HepG2 (cell line): ENCODE data around the gene NMBR. TPM values are rescaled to one million over a fixed set of nuclear protein-coding genes. Genes with fewer than 3 reads are reported as not detected.

Source experiments
- HNRNPH1 ChIP-seq: fragments of 200-400 bp; formaldehyde crosslinking; optimal IDR thresholded peaks from 2 replicates; pipeline ENCODE3; 2017; ENCODE audit warnings: mild to moderate bottlenecking, low read depth, low read length
- TMF1 ChIP-seq: sonication (generic); formaldehyde crosslinking; IDR thresholded peaks from 2 replicates; pipeline ENCODE4 v1.8.1; 2022; ENCODE audit warnings: low read depth, missing genetic modification reagents
- WIZ ChIP-seq: sonication (generic); formaldehyde crosslinking; IDR thresholded peaks from 2 replicates; pipeline ENCODE4 v1.5.1; 2020; ENCODE audit warnings: mild to moderate bottlenecking, missing genetic modification reagents
- ZKSCAN8 ChIP-seq: IDR thresholded peaks from 2 replicates; pipeline ENCODE4 v1.6.1; 2016; ENCODE audit warnings: borderline replicate concordance, missing genetic modification reagents, missing compliant biosample characterization
- ZNF207 ChIP-seq: fragments of 450-650 bp; IDR thresholded peaks from 2 replicates; pipeline ENCODE4 v1.6.1; 2016; ENCODE audit warnings: antibody characterized with exemption, borderline replicate concordance
- ZNF292 ChIP-seq: sonication (generic); formaldehyde crosslinking; IDR thresholded peaks from 2 replicates; pipeline ENCODE4 v1.8.1; 2022; ENCODE audit warnings: mild to moderate bottlenecking, low read depth, missing genetic modification reagents, borderline replicate concordance
- ZNF343 ChIP-seq: sonication (generic); formaldehyde crosslinking; IDR thresholded peaks from 2 replicates; pipeline ENCODE4 v1.4.0; 2020; ENCODE audit warnings: mild to moderate bottlenecking, missing genetic modification reagents
- ZNF383 ChIP-seq: sonication (generic); formaldehyde crosslinking; IDR thresholded peaks from 2 replicates; pipeline ENCODE4 v1.4.0; 2020; ENCODE audit warnings: missing genetic modification reagents, mild to moderate bottlenecking, borderline replicate concordance
- ZNF546 ChIP-seq: sonication (generic); formaldehyde crosslinking; conservative IDR thresholded peaks from 2 replicates; pipeline ENCODE4 v1.8.1; 2023; ENCODE audit warnings: mild to moderate bottlenecking, missing genetic modification reagents
- ZNF552 ChIP-seq: sonication (generic); formaldehyde crosslinking; IDR thresholded peaks from 2 replicates; pipeline ENCODE4 v1.9.0; 2022; ENCODE audit warnings: missing genetic modification reagents, mild to moderate bottlenecking, borderline replicate concordance
- ZNF629 ChIP-seq: sonication (generic); formaldehyde crosslinking; conservative IDR thresholded peaks from 2 replicates; pipeline ENCODE4 v1.5.0; 2020; ENCODE audit warnings: missing genetic modification reagents
- polyA plus RNA-seq, 8 experiments: library from polyadenylated mRNA; depleted of rRNA in 3 of 8; stranded (reverse) in 7 of 8; unstranded in 1 of 8; fragments of >200 nt; fragmentation: Illumina TruSeq in 4 of 8; extraction: Trizol in 4 of 8; gene quantifications; 2 replicates each; pipeline versions ENCODE4 v1.2.1 to v1.2.3, GENCODE V29; 2011 to 2016; ENCODE audit warnings: low read depth in 4 of 8, missing spikeins in 1 of 8, mixed read lengths in 1 of 8; ENCODE audit not compliant: insufficient read depth in 1 of 8
- total RNA-seq, 5 experiments: library from RNA; depleted of rRNA; stranded (reverse); fragments of >200 nt; fragmentation: Illumina TruSeq; extraction: Trizol; gene quantifications; 2 replicates each; pipeline ENCODE4 v1.2.3, GENCODE V29; 2016; ENCODE audit warnings: low read depth in 1 of 5
- TF ChIP-seq, protein P1 (sequence below): sonication (generic); formaldehyde crosslinking; IDR thresholded peaks from 2 replicates; pipeline ENCODE4 v1.5.1; 2020; ENCODE audit warnings: missing genetic modification reagents, mild to moderate bottlenecking, borderline replicate concordance
- TF ChIP-seq, protein P2 (sequence below), 2 experiments: sonication (generic) in 1 of 2; formaldehyde crosslinking in 1 of 2; IDR thresholded peaks; 2 replicates each; pipeline versions ENCODE4 v1.4.0 to v1.6.1; 2018 to 2020; ENCODE audit warnings: missing genetic modification reagents in 2 of 2, borderline replicate concordance in 1 of 2, low read depth in 1 of 2, mild to moderate bottlenecking in 1 of 2, missing biosample characterization in 1 of 2
- TF ChIP-seq, protein P3 (sequence below), 2 experiments: sonication (generic) in 1 of 2; formaldehyde crosslinking in 1 of 2; IDR thresholded peaks; 2 replicates each; pipeline versions ENCODE4 v1.5.1 to v1.6.1; 2011 to 2020; ENCODE audit warnings: borderline replicate concordance in 1 of 2, low read depth in 1 of 2, low read length in 1 of 2, mild to moderate bottlenecking in 1 of 2, missing genetic modification reagents in 1 of 2, moderate library complexity in 1 of 2
- TF ChIP-seq, protein P4 (sequence below): sonication (generic); formaldehyde crosslinking; IDR thresholded peaks from 2 replicates; pipeline ENCODE4 v1.4.0; 2020; ENCODE audit warnings: missing genetic modification reagents, borderline replicate concordance
- TF ChIP-seq, protein P5 (sequence below): sonication (generic); formaldehyde crosslinking; IDR thresholded peaks from 2 replicates; pipeline ENCODE4 v1.5.0; 2020; ENCODE audit warnings: missing genetic modification reagents

The NMBR gene
- total and polyA plus RNA-seq, 2 of the 13 experiments (the other 11 are each of a cell fraction or from before 2014, with no cell fraction given) = not detected

DNA sequence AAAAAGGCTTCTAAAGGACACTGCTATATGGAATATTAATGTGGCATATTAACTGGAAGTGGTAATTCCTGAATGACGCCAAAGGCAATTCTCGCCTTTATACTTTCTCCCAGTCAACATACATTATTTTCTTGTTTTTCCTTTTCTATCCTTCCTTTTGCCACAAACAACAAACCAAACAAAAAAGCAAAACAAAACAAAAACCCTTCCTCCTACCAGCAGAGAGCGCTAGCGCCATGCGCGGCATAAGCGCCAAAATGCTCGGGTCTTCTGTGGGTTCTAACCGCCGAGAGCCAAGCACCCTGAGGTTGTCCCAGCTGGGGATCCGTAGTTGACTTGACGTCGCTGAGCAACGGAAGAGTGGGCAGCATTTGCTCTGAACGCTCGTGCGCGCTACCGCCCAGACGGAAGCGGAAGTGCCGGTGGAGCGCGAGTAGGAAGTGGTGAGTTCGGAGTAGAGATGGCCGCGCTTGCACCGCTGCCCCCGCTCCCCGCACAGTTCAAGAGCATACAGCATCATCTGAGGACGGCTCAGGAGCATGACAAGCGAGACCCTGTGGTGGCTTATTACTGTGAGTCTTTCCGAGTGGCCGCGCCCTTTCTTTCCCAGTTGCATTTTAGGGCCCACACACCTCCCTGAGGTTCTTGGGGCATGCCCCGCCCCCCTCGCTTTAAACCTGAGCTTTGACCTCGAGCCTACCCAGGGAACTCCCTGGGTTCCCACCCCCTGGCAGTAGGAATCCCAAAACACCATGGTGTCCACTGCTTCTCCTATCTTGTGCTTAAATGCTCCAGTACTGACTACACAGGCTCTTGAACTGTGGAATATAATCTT, at the start of gene NMBR, which contains the start of gene VTA1 (continued):
- no peak for TF ChIP-seq ZNF383 (CRISPR knock-in tag)
- peak; percentile 70; the same call in 1 of the 2 replicates for TF ChIP-seq ZNF343 (CRISPR knock-in tag)
- no peak for TF ChIP-seq ZNF546 (CRISPR knock-in tag)
- TF ChIP-seq, protein P1, sequence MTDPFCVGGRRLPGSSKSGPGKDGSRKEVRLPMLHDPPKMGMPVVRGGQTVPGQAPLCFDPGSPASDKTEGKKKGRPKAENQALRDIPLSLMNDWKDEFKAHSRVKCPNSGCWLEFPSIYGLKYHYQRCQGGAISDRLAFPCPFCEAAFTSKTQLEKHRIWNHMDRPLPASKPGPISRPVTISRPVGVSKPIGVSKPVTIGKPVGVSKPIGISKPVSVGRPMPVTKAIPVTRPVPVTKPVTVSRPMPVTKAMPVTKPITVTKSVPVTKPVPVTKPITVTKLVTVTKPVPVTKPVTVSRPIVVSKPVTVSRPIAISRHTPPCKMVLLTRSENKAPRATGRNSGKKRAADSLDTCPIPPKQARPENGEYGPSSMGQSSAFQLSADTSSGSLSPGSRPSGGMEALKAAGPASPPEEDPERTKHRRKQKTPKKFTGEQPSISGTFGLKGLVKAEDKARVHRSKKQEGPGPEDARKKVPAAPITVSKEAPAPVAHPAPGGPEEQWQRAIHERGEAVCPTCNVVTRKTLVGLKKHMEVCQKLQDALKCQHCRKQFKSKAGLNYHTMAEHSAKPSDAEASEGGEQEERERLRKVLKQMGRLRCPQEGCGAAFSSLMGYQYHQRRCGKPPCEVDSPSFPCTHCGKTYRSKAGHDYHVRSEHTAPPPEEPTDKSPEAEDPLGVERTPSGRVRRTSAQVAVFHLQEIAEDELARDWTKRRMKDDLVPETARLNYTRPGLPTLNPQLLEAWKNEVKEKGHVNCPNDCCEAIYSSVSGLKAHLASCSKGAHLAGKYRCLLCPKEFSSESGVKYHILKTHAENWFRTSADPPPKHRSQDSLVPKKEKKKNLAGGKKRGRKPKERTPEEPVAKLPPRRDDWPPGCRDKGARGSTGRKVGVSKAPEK (CRISPR knock-in tag) = no peak; the same call in 1 of the 2 replicates
- TF ChIP-seq, protein P2, sequence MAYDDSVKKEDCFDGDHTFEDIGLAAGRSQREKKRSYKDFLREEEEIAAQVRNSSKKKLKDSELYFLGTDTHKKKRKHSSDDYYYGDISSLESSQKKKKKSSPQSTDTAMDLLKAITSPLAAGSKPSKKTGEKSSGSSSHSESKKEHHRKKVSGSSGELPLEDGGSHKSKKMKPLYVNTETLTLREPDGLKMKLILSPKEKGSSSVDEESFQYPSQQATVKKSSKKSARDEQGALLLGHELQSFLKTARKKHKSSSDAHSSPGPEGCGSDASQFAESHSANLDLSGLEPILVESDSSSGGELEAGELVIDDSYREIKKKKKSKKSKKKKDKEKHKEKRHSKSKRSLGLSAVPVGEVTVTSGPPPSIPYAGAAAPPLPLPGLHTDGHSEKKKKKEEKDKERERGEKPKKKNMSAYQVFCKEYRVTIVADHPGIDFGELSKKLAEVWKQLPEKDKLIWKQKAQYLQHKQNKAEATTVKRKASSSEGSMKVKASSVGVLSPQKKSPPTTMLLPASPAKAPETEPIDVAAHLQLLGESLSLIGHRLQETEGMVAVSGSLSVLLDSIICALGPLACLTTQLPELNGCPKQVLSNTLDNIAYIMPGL (CRISPR knock-in tag; IDR thresholded peaks at IDR 0.05; ENCODE audit: borderline replicate concordance in 1 of 2, low read depth in 1 of 2) = peak; percentile 99 to 100
- TF ChIP-seq ZKSCAN8 = peak; percentile 71; the same call in 1 of the 2 replicates
- no peak for TF ChIP-seq HNRNPH1
- peak; percentile 73 for TF ChIP-seq ZNF292 (CRISPR knock-in tag)
- TF ChIP-seq, protein P3, sequence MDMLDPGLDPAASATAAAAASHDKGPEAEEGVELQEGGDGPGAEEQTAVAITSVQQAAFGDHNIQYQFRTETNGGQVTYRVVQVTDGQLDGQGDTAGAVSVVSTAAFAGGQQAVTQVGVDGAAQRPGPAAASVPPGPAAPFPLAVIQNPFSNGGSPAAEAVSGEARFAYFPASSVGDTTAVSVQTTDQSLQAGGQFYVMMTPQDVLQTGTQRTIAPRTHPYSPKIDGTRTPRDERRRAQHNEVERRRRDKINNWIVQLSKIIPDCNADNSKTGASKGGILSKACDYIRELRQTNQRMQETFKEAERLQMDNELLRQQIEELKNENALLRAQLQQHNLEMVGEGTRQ (IDR thresholded peaks at IDR 0.05; ENCODE audit: low read depth, low read length) = no peak
- TF ChIP-seq, protein P3 (CRISPR knock-in tag; IDR thresholded peaks at IDR 0.05; ENCODE audit: borderline replicate concordance) = no peak
- TF ChIP-seq WIZ (CRISPR knock-in tag) = peak; percentile 92; the same call in 1 of the 2 replicates
- TF ChIP-seq ZNF552 (CRISPR knock-in tag) = 0 out of 2 replicates have a peak, but pooled peaks have one; percentile 41
- TF ChIP-seq, protein P4, sequence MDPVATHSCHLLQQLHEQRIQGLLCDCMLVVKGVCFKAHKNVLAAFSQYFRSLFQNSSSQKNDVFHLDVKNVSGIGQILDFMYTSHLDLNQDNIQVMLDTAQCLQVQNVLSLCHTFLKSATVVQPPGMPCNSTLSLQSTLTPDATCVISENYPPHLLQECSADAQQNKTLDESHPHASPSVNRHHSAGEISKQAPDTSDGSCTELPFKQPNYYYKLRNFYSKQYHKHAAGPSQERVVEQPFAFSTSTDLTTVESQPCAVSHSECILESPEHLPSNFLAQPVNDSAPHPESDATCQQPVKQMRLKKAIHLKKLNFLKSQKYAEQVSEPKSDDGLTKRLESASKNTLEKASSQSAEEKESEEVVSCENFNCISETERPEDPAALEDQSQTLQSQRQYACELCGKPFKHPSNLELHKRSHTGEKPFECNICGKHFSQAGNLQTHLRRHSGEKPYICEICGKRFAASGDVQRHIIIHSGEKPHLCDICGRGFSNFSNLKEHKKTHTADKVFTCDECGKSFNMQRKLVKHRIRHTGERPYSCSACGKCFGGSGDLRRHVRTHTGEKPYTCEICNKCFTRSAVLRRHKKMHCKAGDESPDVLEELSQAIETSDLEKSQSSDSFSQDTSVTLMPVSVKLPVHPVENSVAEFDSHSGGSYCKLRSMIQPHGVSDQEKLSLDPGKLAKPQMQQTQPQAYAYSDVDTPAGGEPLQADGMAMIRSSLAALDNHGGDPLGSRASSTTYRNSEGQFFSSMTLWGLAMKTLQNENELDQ (CRISPR knock-in tag) = no peak
- peak; percentile 53; the same call in 1 of the 2 replicates for TF ChIP-seq ZNF629 (CRISPR knock-in tag)
- TF ChIP-seq, protein P5, sequence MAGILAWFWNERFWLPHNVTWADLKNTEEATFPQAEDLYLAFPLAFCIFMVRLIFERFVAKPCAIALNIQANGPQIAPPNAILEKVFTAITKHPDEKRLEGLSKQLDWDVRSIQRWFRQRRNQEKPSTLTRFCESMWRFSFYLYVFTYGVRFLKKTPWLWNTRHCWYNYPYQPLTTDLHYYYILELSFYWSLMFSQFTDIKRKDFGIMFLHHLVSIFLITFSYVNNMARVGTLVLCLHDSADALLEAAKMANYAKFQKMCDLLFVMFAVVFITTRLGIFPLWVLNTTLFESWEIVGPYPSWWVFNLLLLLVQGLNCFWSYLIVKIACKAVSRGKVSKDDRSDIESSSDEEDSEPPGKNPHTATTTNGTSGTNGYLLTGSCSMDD = no peak
- no peak for TF ChIP-seq ZNF207
- TF ChIP-seq TMF1 (CRISPR knock-in tag) = no peak; the same call in 1 of the 2 replicates
